SJSA1 (cell line): Measurements from ENCODE around the gene FOXK2. TPM values are rescaled to one million over a fixed set of nuclear protein-coding genes. Genes with fewer than 3 reads are reported as not detected.

Experiments used
- total RNA-seq: library from RNA; depleted of rRNA; stranded (reverse); fragments of >200 nt; shearing (Covaris generic); gene quantifications from 2 replicates; pipeline ENCODE4 v1.2.3, GENCODE V29; 2014; rRNA removed

FOXK2 gene
- total RNA-seq, 1 experiment from 2014 or later, result 54.9 TPM

Other genes with a start within 250 kb of the FOXK2 start
- 26.0 and 33.7 TPM in 2 replicates for gene CSNK1D, start 246.0 kb upstream of the FOXK2 start, total RNA-seq
- gene CD7, start 202.1 kb upstream of the FOXK2 start, total RNA-seq, result not detected in 2 replicates
- gene SECTM1, start 186.0 kb upstream of the FOXK2 start, total RNA-seq, result 5.3 and 6.3 TPM in 2 replicates
- 0.19 and 0.34 TPM in 2 replicates for gene TEX19, start 160.5 kb upstream of the FOXK2 start, total RNA-seq
- gene UTS2R, start 148.0 kb upstream of the FOXK2 start, total RNA-seq, result 0.18 TPM in 1 of 2 replicates, not detected in the other
- gene HEXD, start 101.4 kb upstream of the FOXK2 start, total RNA-seq, result 16.3 and 21.7 TPM in 2 replicates
- 87.6 and 105 TPM in 2 replicates for gene OGFOD3, start 101.1 kb upstream of the FOXK2 start, total RNA-seq
- 71.4 and 106 TPM in 2 replicates for gene CYBC1, start 69.0 kb upstream of the FOXK2 start, total RNA-seq
- gene NARF, start 61.0 kb upstream of the FOXK2 start, total RNA-seq, result 41.6 and 58.5 TPM in 2 replicates
- gene WDR45B, start 128.7 kb downstream of the FOXK2 start, total RNA-seq, result 157 and 203 TPM in 2 replicates
- 11.2 and 30.9 TPM in 2 replicates for gene RAB40B, start 179.0 kb downstream of the FOXK2 start, total RNA-seq
- 47.2 and 53.4 TPM in 2 replicates for gene FN3KRP, start 197.0 kb downstream of the FOXK2 start, total RNA-seq
- gene FN3K, start 215.9 kb downstream of the FOXK2 start, total RNA-seq, result 0.13 TPM in 1 of 2 replicates, not detected in the other
- 39.4 and 60.7 TPM in 2 replicates for gene TBCD, start 232.3 kb downstream of the FOXK2 start, total RNA-seq